HEK293 (cell line): ENCODE results near the gene KLF7.
A peak's percentile ranks its signal among the peaks of the same experiment; 100 is the strongest.

ENCODE experiments used
- CTCF ChIA-PET: fragments of 350-600 bp; formaldehyde crosslinking; extraction: SDS; loops from one replicate; lab custom pipeline; 2021; ENCODE audit warnings: antibody characterized with exemption; lab: Yijun Ruan, JAX
- POLR2A ChIA-PET: fragments of 300-600 bp; formaldehyde crosslinking; extraction: SDS; loops from one replicate; lab custom pipeline; 2020; ENCODE audit warnings: antibody characterized with exemption, inconsistent platforms; lab: Yijun Ruan, JAX
- H3K27ac ChIP-seq: fragments of 200-500 bp; sonication (Bioruptor generic); 2 replicates; pipeline ENCODE4 v1.5.1; 2014; ENCODE audit warnings: low read depth, low read length, control low read depth, inconsistent platforms; ENCODE audit errors: extremely low read depth
- H3K36me3 ChIP-seq, 2 experiments: fragments of 200-500 bp in 1 of 2; sonication (Bioruptor generic) in 1 of 2; 1 replicate in 1 of 2; 2 replicates in 1 of 2; pipeline ENCODE4 v1.5.1; 2014 to 2017; ENCODE audit warnings: inconsistent platforms in 2 of 2, low read length in 2 of 2; ENCODE audit not compliant: control insufficient read depth in 2 of 2, insufficient read depth in 1 of 2
- H3K4me1 ChIP-seq: fragments of 200-500 bp; sonication (Bioruptor generic); 2 replicates; pipeline ENCODE4 v1.5.1; 2014; ENCODE audit warnings: mild to moderate bottlenecking, low read length, inconsistent platforms; ENCODE audit not compliant: control insufficient read depth, insufficient read depth
- H3K4me3 ChIP-seq: 2 replicates; pipeline ENCODE4 v1.5.1; 2011; ENCODE audit warnings: low read depth, mild to moderate bottlenecking, control low read depth, low read length, moderate library complexity
- H3K9me3 ChIP-seq: fragments of 200-500 bp; sonication (Bioruptor generic); 2 replicates; pipeline ENCODE4 v1.5.1; 2014; ENCODE audit warnings: low read depth, low read length, inconsistent platforms; ENCODE audit not compliant: control insufficient read depth, insufficient read depth
- KLF10 ChIP-seq: fragments of 450-650 bp; IDR thresholded peaks from 2 replicates; pipeline ENCODE4 v1.5.1; 2018; ENCODE audit warnings: missing biosample characterization, mild to moderate bottlenecking, missing genetic modification characterization
- KLF7 ChIP-seq: fragments of 450-650 bp; formaldehyde crosslinking; IDR thresholded peaks from 2 replicates; pipeline ENCODE4 v1.5.1; 2016; ENCODE audit warnings: missing biosample characterization, missing genetic modification characterization, borderline replicate concordance
- KLF8 ChIP-seq: fragments of 450-650 bp; formaldehyde crosslinking; IDR thresholded peaks from 2 replicates; pipeline ENCODE4 v1.5.1; 2016; ENCODE audit warnings: missing biosample characterization, missing genetic modification characterization
- ZBTB17 ChIP-seq: fragments of 450-650 bp; formaldehyde crosslinking; IDR thresholded peaks from 2 replicates; pipeline ENCODE4 v1.5.1; 2016; ENCODE audit warnings: missing biosample characterization, missing genetic modification characterization
- ZBTB48 ChIP-seq: fragments of 450-650 bp; formaldehyde crosslinking; IDR thresholded peaks from 2 replicates; pipeline ENCODE4 v1.5.1; 2016; ENCODE audit warnings: missing biosample characterization, missing genetic modification characterization
- ZIC2 ChIP-seq: fragments of 450-650 bp; formaldehyde crosslinking; IDR thresholded peaks from 2 replicates; pipeline ENCODE4 v1.5.1; 2016; ENCODE audit warnings: missing biosample characterization, missing genetic modification characterization
- ZNF335 ChIP-seq: fragments of 450-650 bp; formaldehyde crosslinking; conservative IDR thresholded peaks from 2 replicates; pipeline ENCODE4 v1.5.1; 2016; ENCODE audit warnings: missing biosample characterization, missing genetic modification characterization
- ZNF561 ChIP-seq: fragments of 450-650 bp; IDR thresholded peaks from 2 replicates; pipeline ENCODE4 v1.5.1; 2018; ENCODE audit warnings: missing biosample characterization, missing genetic modification characterization, borderline replicate concordance
- ZNF571 ChIP-seq: fragments of 450-650 bp; formaldehyde crosslinking; IDR thresholded peaks from 2 replicates; pipeline ENCODE4 v1.5.0; 2017; ENCODE audit warnings: missing biosample characterization, missing genetic modification characterization
- ZNF596 ChIP-seq: fragments of 450-650 bp; IDR thresholded peaks from 2 replicates; pipeline ENCODE4 v1.5.0; 2018; ENCODE audit warnings: missing biosample characterization, mild to moderate bottlenecking, missing genetic modification characterization, moderate library complexity
- ZNF660 ChIP-seq: fragments of 450-650 bp; IDR thresholded peaks from 2 replicates; pipeline ENCODE4 v1.5.1; 2018; ENCODE audit warnings: missing biosample characterization, mild to moderate bottlenecking, missing genetic modification characterization
- ZNF76 ChIP-seq: fragments of 450-650 bp; formaldehyde crosslinking; IDR thresholded peaks from 2 replicates; pipeline ENCODE4; 2016; ENCODE audit warnings: low read depth, missing biosample characterization, missing genetic modification characterization, borderline replicate concordance
- ZSCAN16 ChIP-seq: fragments of 450-650 bp; formaldehyde crosslinking; IDR thresholded peaks from 2 replicates; pipeline ENCODE4 v1.5.1; 2016; ENCODE audit warnings: missing biosample characterization, missing genetic modification characterization
- ZSCAN5A ChIP-seq: fragments of 450-650 bp; formaldehyde crosslinking; IDR thresholded peaks from 2 replicates; pipeline ENCODE4 v1.5.1; 2016; ENCODE audit warnings: missing biosample characterization, missing genetic modification characterization
- TF ChIP-seq, protein P1 (sequence below): fragments of 450-650 bp; formaldehyde crosslinking; IDR thresholded peaks from 2 replicates; pipeline ENCODE4 v1.5.1; 2016; ENCODE audit warnings: missing biosample characterization, missing genetic modification characterization, borderline replicate concordance
- TF ChIP-seq, protein P2 (sequence below): fragments of 450-650 bp; formaldehyde crosslinking; IDR thresholded peaks from 2 replicates; pipeline ENCODE4 v1.5.1; 2016; ENCODE audit warnings: missing biosample characterization, missing genetic modification characterization, borderline replicate concordance
- TF ChIP-seq, protein P3 (sequence below): fragments of 450-650 bp; formaldehyde crosslinking; optimal IDR thresholded peaks from 2 replicates; pipeline ENCODE3; 2016; ENCODE audit warnings: missing biosample characterization, mild to moderate bottlenecking, missing genetic modification characterization

Gene KLF7

GRCh38 chr2:207173641-207174040, 7.9 kb upstream of the KLF7 start (continued):
- no peak for TF ChIP-seq ZSCAN5A (tag by site-specific recombination)
- no peak for TF ChIP-seq ZNF76 (tag by site-specific recombination)
- TF ChIP-seq, protein P1, sequence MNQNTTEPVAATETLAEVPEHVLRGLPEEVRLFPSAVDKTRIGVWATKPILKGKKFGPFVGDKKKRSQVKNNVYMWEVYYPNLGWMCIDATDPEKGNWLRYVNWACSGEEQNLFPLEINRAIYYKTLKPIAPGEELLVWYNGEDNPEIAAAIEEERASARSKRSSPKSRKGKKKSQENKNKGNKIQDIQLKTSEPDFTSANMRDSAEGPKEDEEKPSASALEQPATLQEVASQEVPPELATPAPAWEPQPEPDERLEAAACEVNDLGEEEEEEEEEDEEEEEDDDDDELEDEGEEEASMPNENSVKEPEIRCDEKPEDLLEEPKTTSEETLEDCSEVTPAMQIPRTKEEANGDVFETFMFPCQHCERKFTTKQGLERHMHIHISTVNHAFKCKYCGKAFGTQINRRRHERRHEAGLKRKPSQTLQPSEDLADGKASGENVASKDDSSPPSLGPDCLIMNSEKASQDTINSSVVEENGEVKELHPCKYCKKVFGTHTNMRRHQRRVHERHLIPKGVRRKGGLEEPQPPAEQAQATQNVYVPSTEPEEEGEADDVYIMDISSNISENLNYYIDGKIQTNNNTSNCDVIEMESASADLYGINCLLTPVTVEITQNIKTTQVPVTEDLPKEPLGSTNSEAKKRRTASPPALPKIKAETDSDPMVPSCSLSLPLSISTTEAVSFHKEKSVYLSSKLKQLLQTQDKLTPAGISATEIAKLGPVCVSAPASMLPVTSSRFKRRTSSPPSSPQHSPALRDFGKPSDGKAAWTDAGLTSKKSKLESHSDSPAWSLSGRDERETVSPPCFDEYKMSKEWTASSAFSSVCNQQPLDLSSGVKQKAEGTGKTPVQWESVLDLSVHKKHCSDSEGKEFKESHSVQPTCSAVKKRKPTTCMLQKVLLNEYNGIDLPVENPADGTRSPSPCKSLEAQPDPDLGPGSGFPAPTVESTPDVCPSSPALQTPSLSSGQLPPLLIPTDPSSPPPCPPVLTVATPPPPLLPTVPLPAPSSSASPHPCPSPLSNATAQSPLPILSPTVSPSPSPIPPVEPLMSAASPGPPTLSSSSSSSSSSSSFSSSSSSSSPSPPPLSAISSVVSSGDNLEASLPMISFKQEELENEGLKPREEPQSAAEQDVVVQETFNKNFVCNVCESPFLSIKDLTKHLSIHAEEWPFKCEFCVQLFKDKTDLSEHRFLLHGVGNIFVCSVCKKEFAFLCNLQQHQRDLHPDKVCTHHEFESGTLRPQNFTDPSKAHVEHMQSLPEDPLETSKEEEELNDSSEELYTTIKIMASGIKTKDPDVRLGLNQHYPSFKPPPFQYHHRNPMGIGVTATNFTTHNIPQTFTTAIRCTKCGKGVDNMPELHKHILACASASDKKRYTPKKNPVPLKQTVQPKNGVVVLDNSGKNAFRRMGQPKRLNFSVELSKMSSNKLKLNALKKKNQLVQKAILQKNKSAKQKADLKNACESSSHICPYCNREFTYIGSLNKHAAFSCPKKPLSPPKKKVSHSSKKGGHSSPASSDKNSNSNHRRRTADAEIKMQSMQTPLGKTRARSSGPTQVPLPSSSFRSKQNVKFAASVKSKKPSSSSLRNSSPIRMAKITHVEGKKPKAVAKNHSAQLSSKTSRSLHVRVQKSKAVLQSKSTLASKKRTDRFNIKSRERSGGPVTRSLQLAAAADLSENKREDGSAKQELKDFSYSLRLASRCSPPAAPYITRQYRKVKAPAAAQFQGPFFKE (tag by site-specific recombination): no peak

DNA sequence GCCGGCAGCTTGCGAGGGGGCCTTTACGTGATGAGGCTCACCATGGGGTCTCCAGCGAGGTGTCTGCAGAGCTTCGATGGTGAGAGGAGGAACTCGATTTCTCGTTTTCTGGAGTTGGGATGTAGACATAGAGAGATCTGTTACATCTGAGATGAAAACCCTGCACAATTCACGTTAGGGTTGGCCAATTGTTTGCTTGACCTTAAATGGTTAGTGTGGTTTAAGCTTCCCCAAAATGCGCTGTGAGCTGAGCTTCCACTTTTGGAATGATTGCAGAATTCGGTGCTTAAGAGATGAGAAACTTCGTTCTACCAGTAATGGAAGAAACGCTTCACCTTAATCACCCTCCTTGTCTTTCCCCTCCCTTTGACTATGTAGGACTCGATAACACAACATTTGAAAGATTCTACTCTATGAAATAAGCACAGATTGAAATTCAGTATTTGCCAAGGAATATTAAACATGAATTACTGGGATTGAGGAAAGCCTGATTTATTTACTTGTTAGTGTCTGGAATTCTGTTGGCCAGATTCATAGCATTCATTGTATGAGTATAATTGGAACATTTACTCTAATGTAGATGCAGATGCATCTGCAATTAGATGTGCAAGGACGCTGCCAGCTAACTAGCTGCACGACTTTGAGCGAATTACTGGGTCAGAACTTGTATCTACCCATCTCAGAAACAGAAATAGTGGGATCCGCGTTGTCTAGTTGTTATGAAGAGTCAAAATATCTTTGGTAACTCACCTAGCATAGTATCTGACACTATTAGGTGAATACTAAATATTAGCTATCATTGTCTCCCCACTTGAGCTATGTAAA, 1.6 kb upstream of the KLF7 start:
- no peaks in the 10 kb centered on the region for H3K4me1 ChIP-seq
- ChIA-PET POLR2A (interaction anchor here (0.7 to 2.1 kb wide), 4 partner anchors 11 to 171 kb away, joined by 3 to 8 read pairs (median 4); no protein-coding TSS in a partner anchor), CTCF (interaction anchor here (1.9 kb wide), 1 partner anchor 306 kb away, joined by 8 read pairs; no protein-coding TSS in a partner anchor)
- peak overlapping the region; percentile 26; the same call in 1 of the 2 replicates for H3K27ac ChIP-seq
- peak overlapping the region; percentile 66 for H3K4me3 ChIP-seq
- no peaks in the 10 kb centered on the region for H3K36me3 ChIP-seq
- TF ChIP-seq KLF7 (tag by site-specific recombination) (no peak), ZBTB48 (tag by site-specific recombination) (0 out of 2 replicates have a peak, but pooled peaks have one; percentile 22), ZBTB17 (tag by site-specific recombination) (peak; percentile 91), ZNF335 (tag by site-specific recombination) (peak; percentile 70)
- H3K9me3 ChIP-seq: no peaks in the 10 kb centered on the region

- Histone ChIP-seq H3K4me3 (peak overlapping the region; percentile 66), H3K4me1 (peaks cover 4% of the 10 kb centered on the region), H3K36me3 (no peaks in the 10 kb centered on the region), H3K9me3 (no peaks in the 10 kb centered on the region), H3K27ac (peak overlapping the region; percentile 99)
- ChIA-PET POLR2A (interaction anchor here (0.5 to 2.1 kb wide), 19 partner anchors 12 to 459 kb away, joined by 3 to 10 read pairs (median 3); partner anchors contain the start of gene METTL21A), CTCF (interaction anchor here (0.7 to 1.9 kb wide), 3 partner anchors 119 to 307 kb away, joined by 3 to 8 read pairs (median 4); no protein-coding TSS in a partner anchor)
- TF ChIP-seq, protein P2, sequence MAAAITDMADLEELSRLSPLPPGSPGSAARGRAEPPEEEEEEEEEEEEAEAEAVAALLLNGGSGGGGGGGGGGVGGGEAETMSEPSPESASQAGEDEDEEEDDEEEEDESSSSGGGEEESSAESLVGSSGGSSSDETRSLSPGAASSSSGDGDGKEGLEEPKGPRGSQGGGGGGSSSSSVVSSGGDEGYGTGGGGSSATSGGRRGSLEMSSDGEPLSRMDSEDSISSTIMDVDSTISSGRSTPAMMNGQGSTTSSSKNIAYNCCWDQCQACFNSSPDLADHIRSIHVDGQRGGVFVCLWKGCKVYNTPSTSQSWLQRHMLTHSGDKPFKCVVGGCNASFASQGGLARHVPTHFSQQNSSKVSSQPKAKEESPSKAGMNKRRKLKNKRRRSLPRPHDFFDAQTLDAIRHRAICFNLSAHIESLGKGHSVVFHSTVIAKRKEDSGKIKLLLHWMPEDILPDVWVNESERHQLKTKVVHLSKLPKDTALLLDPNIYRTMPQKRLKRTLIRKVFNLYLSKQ (tag by site-specific recombination): no peak
- TF ChIP-seq ZSCAN5A (tag by site-specific recombination): 0 out of 2 replicates have a peak, but pooled peaks have one; percentile 72
- peak; percentile 67; the same call in 1 of the 2 replicates for TF ChIP-seq ZIC2 (tag by site-specific recombination)
- TF ChIP-seq KLF10 (tag by site-specific recombination): 0 out of 2 replicates have a peak, but pooled peaks have one; percentile 18
- peak; percentile 6; the same call in 1 of the 2 replicates for TF ChIP-seq ZNF596 (tag by site-specific recombination)
- no peak for TF ChIP-seq ZNF571
- TF ChIP-seq ZNF660 (tag by site-specific recombination): peak; percentile 67; the same call in 1 of the 2 replicates
- TF ChIP-seq ZSCAN16 (tag by site-specific recombination): no peak
- TF ChIP-seq, protein P3, sequence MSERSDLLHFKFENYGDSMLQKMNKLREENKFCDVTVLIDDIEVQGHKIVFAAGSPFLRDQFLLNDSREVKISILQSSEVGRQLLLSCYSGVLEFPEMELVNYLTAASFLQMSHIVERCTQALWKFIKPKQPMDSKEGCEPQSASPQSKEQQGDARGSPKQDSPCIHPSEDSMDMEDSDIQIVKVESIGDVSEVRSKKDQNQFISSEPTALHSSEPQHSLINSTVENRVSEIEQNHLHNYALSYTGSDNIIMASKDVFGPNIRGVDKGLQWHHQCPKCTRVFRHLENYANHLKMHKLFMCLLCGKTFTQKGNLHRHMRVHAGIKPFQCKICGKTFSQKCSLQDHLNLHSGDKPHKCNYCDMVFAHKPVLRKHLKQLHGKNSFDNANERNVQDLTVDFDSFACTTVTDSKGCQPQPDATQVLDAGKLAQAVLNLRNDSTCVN: peak; percentile 71
- TF ChIP-seq ZNF561 (tag by site-specific recombination): 0 out of 2 replicates have a peak, but pooled peaks have one; percentile 40
- 0 out of 2 replicates have a peak, but pooled peaks have one; percentile 4 for TF ChIP-seq KLF8 (tag by site-specific recombination)
These were observed 776 bp upstream of the KLF7 start for GRCh38 chr2:207166349-207167098.
